Panc1 (cell line): ENCODE data around the gene PRL. TPM values are rescaled to one million over a fixed set of nuclear protein-coding genes. Genes with fewer than 3 reads are reported as not detected.

Experiments
- ATAC-seq: fragments of 200-7000 bp; cut with Tn5 transposase; 2 replicates; pipeline ENCODE4 v1.9.1; 2020; ENCODE audit warnings: mild to moderate bottlenecking, moderate library complexity
- BruUV-seq: library from RNA; stranded (reverse); fragments of 400-500 nt; replicated peaks from 2 replicates; lab custom pipeline; 2021; lab: Mats Ljungman, UMichigan
- CTCF ChIA-PET: fragments of 300-600 bp; sonication (Branson Sonifier 250); formaldehyde crosslinking; loops from one replicate; lab custom pipeline; 2022; ENCODE audit warnings: antibody characterized with exemption; lab: Charles Lee
- POLR2A ChIA-PET: fragments of 300-600 bp; sonication (Branson Sonifier 250); formaldehyde crosslinking; loops from one replicate; lab custom pipeline; 2022; ENCODE audit warnings: antibody characterized with exemption; lab: Charles Lee
- DNase-seq: peaks from one replicate; pipeline ENCODE4 v3.0.0-alpha.2; 2010; ENCODE audit warnings: low read depth, low spot score
- H3K27ac ChIP-seq: 2 replicates; pipeline ENCODE4 v1.5.1; 2011; ENCODE audit warnings: mild to moderate bottlenecking, low read length, inconsistent platforms
- H3K27me3 ChIP-seq: fragments of 200-500 bp; sonication (Bioruptor generic); 2 replicates; pipeline ENCODE4 v1.6.0; 2014; ENCODE audit warnings: low read length, inconsistent platforms; ENCODE audit not compliant: control insufficient read depth, insufficient read depth
- H3K36me3 ChIP-seq: fragments of 200-500 bp; sonication (Bioruptor generic); 2 replicates; pipeline ENCODE4 v1.5.1; 2014; ENCODE audit warnings: inconsistent platforms, mild to moderate bottlenecking, low read length, moderate library complexity; ENCODE audit not compliant: control insufficient read depth, insufficient read depth
- H3K4me1 ChIP-seq: 2 replicates; pipeline ENCODE4 v1.5.1; 2011; ENCODE audit warnings: inconsistent platforms, mild to moderate bottlenecking, low read length, moderate library complexity; ENCODE audit not compliant: control insufficient read depth, insufficient read depth
- H3K4me3 ChIP-seq, 2 experiments: 2 replicates each; pipeline ENCODE4 v1.5.1; 2011 to 2012; ENCODE audit warnings: low read depth in 2 of 2, low read length in 2 of 2, mild to moderate bottlenecking in 2 of 2, inconsistent platforms in 1 of 2, moderate library complexity in 1 of 2
- H3K9me3 ChIP-seq: fragments of 200-500 bp; sonication (Bioruptor generic); 2 replicates; pipeline ENCODE4 v1.5.1; 2014; ENCODE audit warnings: low read depth, mild to moderate bottlenecking, inconsistent platforms, low read length, moderate library complexity; ENCODE audit not compliant: control insufficient read depth, insufficient read depth
- POLR2AphosphoS5 ChIP-seq: IDR thresholded peaks from 2 replicates; pipeline ENCODE4 v1.6.1; 2012; ENCODE audit warnings: mild to moderate bottlenecking, low read depth, low read length, moderate library complexity
- SIN3A ChIP-seq: IDR thresholded peaks from 2 replicates; pipeline ENCODE4 v1.6.1; 2012; ENCODE audit warnings: low read depth, mild to moderate bottlenecking, low read length, moderate library complexity, borderline replicate concordance; ENCODE audit not compliant: insufficient read depth
- TCF7L2 ChIP-seq: IDR thresholded peaks from 2 replicates; pipeline ENCODE4 v1.6.1; 2011; ENCODE audit warnings: mild to moderate bottlenecking, low read depth, low read length, inconsistent platforms
- in situ Hi-C: cut with HindIII; loops from 2 replicates; pipeline ENCODE4 v1.10.0; 2016; ENCODE audit warnings: low sequenced_read_pairs, low pct_unique_long_range_greater_than_20kb
- intact Hi-C: fragments of 100-400 bp; cut with micrococcal nuclease; formaldehyde crosslinking; loops from one replicate; pipeline ENCODE4 v1.10.0; 2022; ENCODE audit not compliant: unreplicated experiment
- total RNA-seq: library from RNA; stranded (reverse); gene quantifications from one replicate; pipeline ENCODE4 v1.2.1, GENCODE V29; 2021; ENCODE audit not compliant: unreplicated experiment
- TF ChIP-seq, protein P1 (sequence below), 2 experiments: IDR thresholded peaks; 2 replicates each; pipeline ENCODE4 v1.6.1; 2011 to 2012; ENCODE audit warnings: low read depth in 2 of 2, control low read depth in 1 of 2, low read length in 1 of 2, mild to moderate bottlenecking in 1 of 2, moderate library complexity in 1 of 2; ENCODE audit not compliant: insufficient read depth in 1 of 2
- TF ChIP-seq, protein P2 (sequence below): fragments of 450-650 bp; IDR thresholded peaks from 2 replicates; pipeline ENCODE4 v1.5.1; 2017; ENCODE audit warnings: mild to moderate bottlenecking

The PRL gene
- total RNA-seq, 1 experiment from 2014 or later, result not detected

DNA sequence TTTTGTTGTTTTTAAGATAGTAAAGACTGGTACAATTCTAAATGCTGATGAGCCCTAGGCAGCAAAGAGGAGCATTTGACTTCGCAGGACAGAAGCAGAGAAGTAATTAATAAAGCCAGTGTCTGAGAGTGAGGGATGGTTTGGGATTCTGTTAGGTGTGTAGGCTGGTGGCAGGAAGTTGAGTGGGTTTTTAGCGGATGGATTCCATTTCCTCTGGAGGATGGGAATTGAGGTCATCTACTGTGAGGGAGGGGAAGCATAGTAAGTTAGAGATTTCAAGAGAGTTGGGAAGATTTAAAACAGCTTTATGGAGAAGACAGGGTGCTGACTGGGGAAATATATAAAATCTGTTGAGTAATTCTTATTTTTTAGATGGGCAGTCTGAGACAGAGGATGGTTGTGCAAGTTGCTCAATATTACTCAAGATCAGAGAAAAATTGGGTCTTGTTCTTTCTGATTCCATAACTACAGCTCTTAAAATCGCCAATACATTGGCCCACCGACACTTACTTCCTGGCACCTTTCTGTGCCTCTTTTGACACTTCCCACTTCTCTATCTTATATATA lies 48.8 kb downstream of the PRL start:
- CTCF ChIA-PET, result no interaction called here

DNA sequence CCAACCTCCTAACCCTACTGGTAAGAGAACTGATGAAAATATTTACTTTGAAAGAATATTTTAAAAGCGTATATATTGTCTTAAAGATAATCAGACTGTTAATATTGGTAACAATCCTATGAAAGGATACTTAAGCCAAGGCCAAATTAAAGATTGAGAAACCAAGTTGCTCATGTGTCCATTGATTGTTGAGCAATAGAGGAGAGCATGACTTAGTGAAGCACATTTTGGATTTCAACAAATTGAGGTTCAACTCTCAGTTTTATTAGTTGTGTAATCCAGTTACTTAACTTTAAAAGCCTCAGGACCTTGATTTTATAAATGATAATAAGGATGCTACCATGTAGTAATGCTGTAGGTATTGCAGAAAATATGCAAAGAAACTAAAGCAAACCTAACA lies 56.8 kb downstream of the PRL start:
- ChIA-PET CTCF (no interaction called here), POLR2A (no interaction called here)
- H3K4me3 ChIP-seq, result no peak overlapping the region
- no peaks in the 10 kb centered on the region for H3K36me3 ChIP-seq
- no TSS peak for BruUV-seq
- no peaks in the 10 kb centered on the region for H3K4me1 ChIP-seq
- no peak for ATAC-seq
- H3K27ac ChIP-seq, result no peak overlapping the region
- intact Hi-C loops, result no loop called here
- TF ChIP-seq TCF7L2 (no peak), SIN3A (no peak), POLR2AphosphoS5 (no peak)
- TF ChIP-seq, protein P1, sequence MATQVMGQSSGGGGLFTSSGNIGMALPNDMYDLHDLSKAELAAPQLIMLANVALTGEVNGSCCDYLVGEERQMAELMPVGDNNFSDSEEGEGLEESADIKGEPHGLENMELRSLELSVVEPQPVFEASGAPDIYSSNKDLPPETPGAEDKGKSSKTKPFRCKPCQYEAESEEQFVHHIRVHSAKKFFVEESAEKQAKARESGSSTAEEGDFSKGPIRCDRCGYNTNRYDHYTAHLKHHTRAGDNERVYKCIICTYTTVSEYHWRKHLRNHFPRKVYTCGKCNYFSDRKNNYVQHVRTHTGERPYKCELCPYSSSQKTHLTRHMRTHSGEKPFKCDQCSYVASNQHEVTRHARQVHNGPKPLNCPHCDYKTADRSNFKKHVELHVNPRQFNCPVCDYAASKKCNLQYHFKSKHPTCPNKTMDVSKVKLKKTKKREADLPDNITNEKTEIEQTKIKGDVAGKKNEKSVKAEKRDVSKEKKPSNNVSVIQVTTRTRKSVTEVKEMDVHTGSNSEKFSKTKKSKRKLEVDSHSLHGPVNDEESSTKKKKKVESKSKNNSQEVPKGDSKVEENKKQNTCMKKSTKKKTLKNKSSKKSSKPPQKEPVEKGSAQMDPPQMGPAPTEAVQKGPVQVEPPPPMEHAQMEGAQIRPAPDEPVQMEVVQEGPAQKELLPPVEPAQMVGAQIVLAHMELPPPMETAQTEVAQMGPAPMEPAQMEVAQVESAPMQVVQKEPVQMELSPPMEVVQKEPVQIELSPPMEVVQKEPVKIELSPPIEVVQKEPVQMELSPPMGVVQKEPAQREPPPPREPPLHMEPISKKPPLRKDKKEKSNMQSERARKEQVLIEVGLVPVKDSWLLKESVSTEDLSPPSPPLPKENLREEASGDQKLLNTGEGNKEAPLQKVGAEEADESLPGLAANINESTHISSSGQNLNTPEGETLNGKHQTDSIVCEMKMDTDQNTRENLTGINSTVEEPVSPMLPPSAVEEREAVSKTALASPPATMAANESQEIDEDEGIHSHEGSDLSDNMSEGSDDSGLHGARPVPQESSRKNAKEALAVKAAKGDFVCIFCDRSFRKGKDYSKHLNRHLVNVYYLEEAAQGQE (IDR thresholded peaks at IDR 0.05; ENCODE audit: insufficient read depth in 1 of 2, low read depth in 2 of 2, low read length in 1 of 2), result no peak
- TF ChIP-seq, protein P2, sequence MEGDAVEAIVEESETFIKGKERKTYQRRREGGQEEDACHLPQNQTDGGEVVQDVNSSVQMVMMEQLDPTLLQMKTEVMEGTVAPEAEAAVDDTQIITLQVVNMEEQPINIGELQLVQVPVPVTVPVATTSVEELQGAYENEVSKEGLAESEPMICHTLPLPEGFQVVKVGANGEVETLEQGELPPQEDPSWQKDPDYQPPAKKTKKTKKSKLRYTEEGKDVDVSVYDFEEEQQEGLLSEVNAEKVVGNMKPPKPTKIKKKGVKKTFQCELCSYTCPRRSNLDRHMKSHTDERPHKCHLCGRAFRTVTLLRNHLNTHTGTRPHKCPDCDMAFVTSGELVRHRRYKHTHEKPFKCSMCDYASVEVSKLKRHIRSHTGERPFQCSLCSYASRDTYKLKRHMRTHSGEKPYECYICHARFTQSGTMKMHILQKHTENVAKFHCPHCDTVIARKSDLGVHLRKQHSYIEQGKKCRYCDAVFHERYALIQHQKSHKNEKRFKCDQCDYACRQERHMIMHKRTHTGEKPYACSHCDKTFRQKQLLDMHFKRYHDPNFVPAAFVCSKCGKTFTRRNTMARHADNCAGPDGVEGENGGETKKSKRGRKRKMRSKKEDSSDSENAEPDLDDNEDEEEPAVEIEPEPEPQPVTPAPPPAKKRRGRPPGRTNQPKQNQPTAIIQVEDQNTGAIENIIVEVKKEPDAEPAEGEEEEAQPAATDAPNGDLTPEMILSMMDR, result no peak
- no peaks in the 10 kb centered on the region for H3K27me3 ChIP-seq
- H3K9me3 ChIP-seq, result no peaks in the 10 kb centered on the region
- no peak for DNase-seq
- in situ Hi-C loops, result no loop called here

More for the DNA sequence above, 48.8 kb downstream of the PRL start:
- POLR2A ChIA-PET, result interaction anchor here (0.5 kb wide), 1 partner anchor 421 kb away, joined by 5 read pairs; no protein-coding TSS in a partner anchor
- Histone ChIP-seq H3K36me3 (no peaks in the 10 kb centered on the region), H3K4me3 (no peak overlapping the region), H3K27ac (no peak overlapping the region), H3K4me1 (no peaks in the 10 kb centered on the region), H3K27me3 (no peaks in the 10 kb centered on the region), H3K9me3 (no peaks in the 10 kb centered on the region)
- DNase-seq (no peak), ATAC-seq (no peak)
- intact Hi-C loops, result no loop called here
- in situ Hi-C loops, result no loop called here
- TF ChIP-seq SIN3A, result no peak
- BruUV-seq, result no TSS peak

DNA sequence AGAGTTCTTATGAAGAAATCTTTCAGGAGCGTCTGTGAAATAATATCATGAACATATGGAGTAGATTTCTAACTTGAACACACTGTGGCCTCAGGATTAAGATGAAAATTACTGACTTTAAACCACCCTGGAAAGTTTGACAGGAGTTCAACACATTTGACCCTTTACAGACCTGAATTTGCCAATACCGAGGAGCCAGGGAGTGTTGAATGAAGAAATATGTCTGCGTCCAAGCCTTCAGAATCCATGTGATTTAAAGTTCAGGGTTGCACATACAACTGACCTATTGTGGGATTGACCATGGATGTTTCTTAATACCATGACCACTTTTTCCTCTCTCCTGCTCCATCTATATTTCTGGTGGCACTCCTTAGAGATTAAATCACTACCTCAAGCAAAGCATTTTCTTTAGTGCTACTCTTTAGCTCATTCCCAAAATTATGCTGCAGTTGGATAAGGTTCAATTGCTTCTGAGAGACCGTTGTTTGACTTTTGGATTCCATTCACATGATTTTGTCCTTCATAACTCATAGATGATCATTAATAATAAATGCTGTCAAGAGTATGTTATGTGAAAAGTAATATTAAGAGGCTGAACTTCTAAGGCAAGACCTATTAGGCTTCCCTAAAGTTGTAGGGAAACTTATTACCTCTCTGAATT lies 57.4 kb downstream of the PRL start:
- no peak for ATAC-seq
- in situ Hi-C loops, result no loop called here
- no TSS peak for BruUV-seq

More for the DNA sequence above, 57.4 kb downstream of the PRL start:
- H3K27ac ChIP-seq, result no peak overlapping the region
- H3K36me3 ChIP-seq, result no peaks in the 10 kb centered on the region
- no peaks in the 10 kb centered on the region for H3K27me3 ChIP-seq
- H3K4me1 ChIP-seq, result no peaks in the 10 kb centered on the region
- H3K9me3 ChIP-seq, result no peaks in the 10 kb centered on the region
- intact Hi-C loops, result no loop called here
- ChIA-PET CTCF (no interaction called here), POLR2A (no interaction called here)
- no peak overlapping the region for H3K4me3 ChIP-seq
- TF ChIP-seq, protein P1 (IDR thresholded peaks at IDR 0.05; ENCODE audit: insufficient read depth in 1 of 2, low read depth in 2 of 2, low read length in 1 of 2), result no peak
- no peak for TF ChIP-seq TCF7L2
- TF ChIP-seq SIN3A, result no peak
- DNase-seq, result no peak
